ENCODE measurements around the gene RAB3B. TPM values are rescaled to one million over a fixed set of nuclear protein-coding genes. Genes with fewer than 3 reads are reported as not detected.

The RAB3B gene
- total and polyA plus RNA-seq, 11 donors = 0.02 to 0.14 (median 0.11) TPM; not detected in 8

DNA sequence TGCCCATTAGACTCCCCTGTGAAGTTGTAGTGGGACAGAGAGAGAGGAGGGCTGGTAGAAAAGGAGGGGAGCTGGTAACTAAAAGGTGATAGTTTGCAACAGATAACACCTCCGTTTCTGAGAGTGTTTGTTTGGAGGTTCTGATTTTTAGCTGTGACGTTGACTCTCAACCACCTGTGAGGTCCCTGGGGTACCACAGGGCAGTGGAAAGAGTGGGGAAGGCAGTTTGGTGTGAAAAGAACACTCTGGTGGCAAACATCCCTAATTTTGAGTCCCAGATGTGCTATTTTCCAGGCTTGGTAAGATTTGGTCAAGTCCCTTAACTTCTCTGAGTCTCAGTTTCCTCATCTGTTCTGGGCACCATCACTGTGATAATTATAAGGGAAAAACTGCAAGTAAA, 29.3 kb downstream of the RAB3B start:
- Histone ChIP-seq H3K27me3 (peaks cover 0 to 42% (median 6%) of the 10 kb centered on the region in 9 donors), H3K36me3 (no peaks in the 10 kb centered on the region)
- intact Hi-C loops (cut with DNase I) = no loop called here

DNA sequence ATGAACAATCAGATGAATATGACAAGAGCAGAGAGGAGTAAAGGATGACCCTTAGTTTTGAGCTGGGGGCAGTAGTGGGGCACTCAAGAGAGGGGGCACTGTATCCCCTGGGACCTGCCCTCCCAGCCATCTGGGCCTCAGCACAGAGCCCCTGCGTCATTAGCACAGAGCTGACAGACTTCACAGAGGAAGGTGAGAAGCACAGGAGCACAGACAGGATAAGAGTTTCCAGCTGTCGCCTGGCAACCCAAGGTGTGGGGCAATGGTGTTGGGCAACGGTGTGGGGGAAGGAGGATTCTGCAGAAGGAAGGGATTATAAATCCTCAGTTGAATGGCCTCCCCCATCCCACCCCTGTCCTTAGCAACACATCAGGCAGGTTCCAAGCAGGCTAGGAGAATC, 30.2 kb downstream of the RAB3B start:
- H3K27me3 ChIP-seq = peaks cover 0 to 39% (median 6%) of the 10 kb centered on the region in 9 donors
- no peaks in the 10 kb centered on the region for H3K36me3 ChIP-seq
- no peak for DNase-seq
- no peaks in the 10 kb centered on the region for H3K4me1 ChIP-seq
- H3K9me3 ChIP-seq = no peaks in the 10 kb centered on the region
- intact Hi-C loops (cut with DNase I) = no loop called here
- H3K4me3 ChIP-seq = no peak overlapping the region
- TF ChIP-seq, protein P1, sequence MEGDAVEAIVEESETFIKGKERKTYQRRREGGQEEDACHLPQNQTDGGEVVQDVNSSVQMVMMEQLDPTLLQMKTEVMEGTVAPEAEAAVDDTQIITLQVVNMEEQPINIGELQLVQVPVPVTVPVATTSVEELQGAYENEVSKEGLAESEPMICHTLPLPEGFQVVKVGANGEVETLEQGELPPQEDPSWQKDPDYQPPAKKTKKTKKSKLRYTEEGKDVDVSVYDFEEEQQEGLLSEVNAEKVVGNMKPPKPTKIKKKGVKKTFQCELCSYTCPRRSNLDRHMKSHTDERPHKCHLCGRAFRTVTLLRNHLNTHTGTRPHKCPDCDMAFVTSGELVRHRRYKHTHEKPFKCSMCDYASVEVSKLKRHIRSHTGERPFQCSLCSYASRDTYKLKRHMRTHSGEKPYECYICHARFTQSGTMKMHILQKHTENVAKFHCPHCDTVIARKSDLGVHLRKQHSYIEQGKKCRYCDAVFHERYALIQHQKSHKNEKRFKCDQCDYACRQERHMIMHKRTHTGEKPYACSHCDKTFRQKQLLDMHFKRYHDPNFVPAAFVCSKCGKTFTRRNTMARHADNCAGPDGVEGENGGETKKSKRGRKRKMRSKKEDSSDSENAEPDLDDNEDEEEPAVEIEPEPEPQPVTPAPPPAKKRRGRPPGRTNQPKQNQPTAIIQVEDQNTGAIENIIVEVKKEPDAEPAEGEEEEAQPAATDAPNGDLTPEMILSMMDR (IDR thresholded peaks at IDR 0.05) = no peak
- TF ChIP-seq POLR2A (IDR thresholded peaks at IDR 0.05) = no peak
- no peak overlapping the region for H3K27ac ChIP-seq
- no peak for ATAC-seq
- 18 to 30% (median 24%) methylated on average over 3 of the region's 3 CpGs for WGBS, 4 donors

More for the DNA sequence above, 29.3 kb downstream of the RAB3B start:
- no peak for ATAC-seq
- H3K4me1 ChIP-seq = no peaks in the 10 kb centered on the region
- H3K27ac ChIP-seq = no peak overlapping the region
- WGBS, 4 donors = 20 to 30% (median 27%) methylated on average over 2 of the region's 2 CpGs
- no peak for DNase-seq
- TF ChIP-seq, protein P1 (IDR thresholded peaks at IDR 0.05) = no peak
- H3K9me3 ChIP-seq = no peaks in the 10 kb centered on the region
- no peak overlapping the region for H3K4me3 ChIP-seq

DNA sequence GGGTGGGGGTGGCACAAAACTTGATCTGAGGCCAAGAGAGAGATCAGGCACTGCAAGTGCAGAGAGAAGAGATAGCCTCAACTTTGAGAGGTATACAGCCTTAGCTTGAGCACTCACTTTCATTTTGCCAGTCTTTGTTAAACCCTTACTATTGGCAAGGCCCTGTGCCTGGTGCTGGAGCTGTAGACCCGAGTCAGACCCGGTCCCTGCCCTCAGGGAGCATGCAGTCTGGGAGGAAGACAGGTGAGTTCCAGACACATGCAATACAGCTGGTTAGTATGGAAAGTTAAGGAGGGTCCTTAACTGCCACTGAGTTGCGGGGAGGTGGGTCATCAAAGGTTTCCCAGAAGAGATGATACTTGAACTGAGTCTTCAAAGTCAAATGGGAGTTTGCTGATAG, 31.7 kb downstream of the RAB3B start:
- no peak for ATAC-seq
- Histone ChIP-seq H3K27me3 (peaks cover 0 to 27% (median 6%) of the 10 kb centered on the region in 9 donors), H3K4me1 (no peaks in the 10 kb centered on the region), H3K4me3 (no peak overlapping the region), H3K9me3 (no peaks in the 10 kb centered on the region), H3K27ac (no peak overlapping the region), H3K36me3 (no peaks in the 10 kb centered on the region)
- WGBS, 4 donors = 84 to 95% (median 88%) methylated on average over 3 of the region's 3 CpGs
- no peak for DNase-seq
- TF ChIP-seq, protein P1 (IDR thresholded peaks at IDR 0.05) = no peak
- TF ChIP-seq POLR2A (IDR thresholded peaks at IDR 0.05) = no peak
- intact Hi-C loops (cut with DNase I) = no loop called here

DNA sequence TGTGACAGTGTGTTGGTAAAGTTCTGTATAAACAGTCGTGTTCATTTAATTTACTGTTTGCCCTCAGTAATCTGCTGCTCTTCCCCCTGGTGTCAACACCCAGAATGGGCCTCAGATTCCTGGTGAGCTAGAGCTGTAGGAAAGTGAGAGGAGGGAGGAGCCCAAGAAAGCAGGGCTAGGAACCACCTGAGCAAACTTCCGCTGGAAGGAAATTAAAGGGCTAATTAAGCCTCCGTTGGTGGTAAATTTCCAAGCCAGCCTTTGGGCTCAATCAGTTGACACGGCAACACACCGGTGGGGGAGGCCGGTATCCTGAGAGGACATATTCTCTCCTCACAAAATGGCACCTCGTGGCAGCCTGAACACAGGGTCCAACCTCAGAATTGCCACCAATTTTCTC, 32.9 kb downstream of the RAB3B start:
- Histone ChIP-seq H3K9me3 (no peaks in the 10 kb centered on the region), H3K4me3 (no peak overlapping the region), H3K36me3 (no peaks in the 10 kb centered on the region), H3K27ac (no peak overlapping the region), H3K4me1 (no peaks in the 10 kb centered on the region), H3K27me3 (peaks cover 0 to 27% (median 6%) of the 10 kb centered on the region in 9 donors)
- no peak for TF ChIP-seq POLR2A (IDR thresholded peaks at IDR 0.05)
- TF ChIP-seq, protein P1 (IDR thresholded peaks at IDR 0.05) = no peak
- 57 to 65% (median 61%) methylated on average over 7 of the region's 7 CpGs for WGBS, 4 donors
- ATAC-seq (no peak), DNase-seq (no peak)
- intact Hi-C loops (cut with DNase I) = no loop called here

Measured in heart left ventricle (tissue), 16 donors.